ENCODE results near the gene CFAP46.
"Not testable (repeated sequence)": the region's sequence is repeated elsewhere in the genome, so short reads cannot be mapped to it uniquely, and the experiment has no call there.

The CFAP46 gene

DNA sequence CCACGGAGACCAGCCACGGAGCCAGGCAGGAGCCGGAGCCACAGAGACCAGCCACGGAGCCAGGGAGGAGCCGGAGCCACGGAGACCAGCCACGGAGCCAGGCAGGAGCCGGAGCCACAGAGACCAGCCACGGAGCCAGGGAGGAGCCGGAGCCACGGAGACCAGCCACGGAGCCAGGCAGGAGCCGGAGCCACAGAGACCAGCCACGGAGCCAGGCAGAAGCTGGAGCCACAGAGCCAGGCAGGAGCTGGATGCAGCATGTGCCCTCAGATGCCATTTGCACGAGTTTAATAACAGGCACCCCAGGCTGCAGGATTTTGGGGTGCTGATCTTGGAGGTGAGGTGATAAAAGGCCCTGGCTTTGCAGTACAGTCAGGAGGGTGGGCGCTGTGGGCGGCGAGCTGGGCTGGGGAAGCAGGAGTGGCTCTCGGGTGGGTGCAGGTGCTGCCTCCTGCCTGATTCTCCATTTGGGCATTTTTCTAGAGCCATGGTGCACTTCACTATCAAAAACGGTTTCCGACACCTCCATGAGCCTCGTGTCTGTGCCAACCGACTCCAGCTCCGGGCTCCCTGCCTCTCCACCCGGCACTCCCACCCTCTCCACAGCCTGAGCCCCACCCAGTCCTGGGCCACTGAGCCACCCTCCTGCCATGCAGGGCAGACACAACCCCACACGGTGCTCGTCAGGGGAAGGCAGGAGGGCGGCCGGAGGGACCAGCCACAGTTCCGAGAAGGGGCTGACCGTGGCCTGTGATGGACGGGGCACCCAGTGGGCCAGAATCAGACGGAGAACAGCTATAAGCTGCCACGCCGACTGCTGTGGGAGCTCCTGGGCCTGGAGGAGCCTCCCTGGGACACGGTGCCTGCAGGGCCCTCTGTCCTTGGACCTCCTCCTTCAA, 115.6 kb downstream of the CFAP46 start:
- Histone ChIP-seq H2AFZ (ENCODE audit: low read depth, low read length, severe bottlenecking) (no peak overlapping the region), H3K9me2 (replicated peaks; ENCODE audit: insufficient read depth, low read length) (no peaks in the 10 kb centered on the region), H3K79me2 (ENCODE audit: insufficient read depth, low read length) (no peaks in the 10 kb centered on the region), H3K4me3 (ENCODE audit: insufficient read depth, low read length, poor library complexity, severe bottlenecking) (no peak overlapping the region), H4K20me1 (ENCODE audit: low read depth, low read length) (no peaks in the 10 kb centered on the region), H3K27ac (ENCODE audit: low read depth, low read length) (no peak overlapping the region), H3K9me3 (ENCODE audit: insufficient read depth, low read length) (peaks cover 23% of the 10 kb centered on the region; the same call in 1 of the 2 replicates), H3K27me3 (ENCODE audit: low read length) (no peaks in the 10 kb centered on the region), H3K4me2 (ENCODE audit: low read depth, low read length, poor library complexity, severe bottlenecking) (no peak overlapping the region), H3K36me3 (ENCODE audit: low read length) (no peaks in the 10 kb centered on the region), H3K9ac (ENCODE audit: low read length) (no peak overlapping the region), H3F3A (ENCODE audit: insufficient read depth) (peaks cover 3% of the 10 kb centered on the region)
- TF ChIP-seq EZH2phosphoT487 (conservative IDR thresholded peaks at IDR 0.05; ENCODE audit: low read length) (no peak), CTCF (IDR thresholded peaks at IDR 0.05; ENCODE audit: insufficient read depth, low read length, poor library complexity, severe bottlenecking) (no peak)

GRCh38 chr10:132825783-132826523, 116.4 kb downstream of the CFAP46 start:
- not testable (repeated sequence) for H3K27me3 ChIP-seq (ENCODE audit: low read length); H2AFZ ChIP-seq (ENCODE audit: low read depth, low read length, severe bottlenecking); H3K9ac ChIP-seq (ENCODE audit: low read length); H3K27ac ChIP-seq (ENCODE audit: low read depth, low read length); H3K4me2 ChIP-seq (ENCODE audit: low read depth, low read length, poor library complexity, severe bottlenecking); H3K9me2 ChIP-seq (replicated peaks; ENCODE audit: insufficient read depth, low read length); H3K79me2 ChIP-seq (ENCODE audit: insufficient read depth, low read length); H3K4me3 ChIP-seq (ENCODE audit: insufficient read depth, low read length, poor library complexity, severe bottlenecking); H3F3A ChIP-seq (ENCODE audit: insufficient read depth); H3K36me3 ChIP-seq (ENCODE audit: low read length); H4K20me1 ChIP-seq (ENCODE audit: low read depth, low read length)
- peaks cover 23% of the 10 kb centered on the region; the same call in 1 of the 2 replicates for H3K9me3 ChIP-seq (ENCODE audit: insufficient read depth, low read length)

- H3K4me2 ChIP-seq (ENCODE audit: low read depth, low read length, poor library complexity, severe bottlenecking): no peak overlapping the region
- H3F3A ChIP-seq (ENCODE audit: insufficient read depth): no peaks in the 10 kb centered on the region
- no peaks in the 10 kb centered on the region for H3K27me3 ChIP-seq (ENCODE audit: low read length)
- no peaks in the 10 kb centered on the region for H3K36me3 ChIP-seq (ENCODE audit: low read length)
- H3K9ac ChIP-seq (ENCODE audit: low read length): no peak overlapping the region
- TF ChIP-seq CTCF (IDR thresholded peaks at IDR 0.05; ENCODE audit: insufficient read depth, low read length, poor library complexity, severe bottlenecking) (no peak), EZH2phosphoT487 (conservative IDR thresholded peaks at IDR 0.05; ENCODE audit: low read length) (no peak)
- 0 out of 2 replicates have a peak, but pooled peaks cover under 1% of the 10 kb centered on the region for H3K9me3 ChIP-seq (ENCODE audit: insufficient read depth, low read length)
- H3K4me3 ChIP-seq (ENCODE audit: insufficient read depth, low read length, poor library complexity, severe bottlenecking): no peak overlapping the region
- no peak overlapping the region for H3K27ac ChIP-seq (ENCODE audit: low read depth, low read length)
- no peak overlapping the region for H2AFZ ChIP-seq (ENCODE audit: low read depth, low read length, severe bottlenecking)
- no peaks in the 10 kb centered on the region for H4K20me1 ChIP-seq (ENCODE audit: low read depth, low read length)
- H3K79me2 ChIP-seq (ENCODE audit: insufficient read depth, low read length): no peaks in the 10 kb centered on the region
- H3K9me2 ChIP-seq (replicated peaks; ENCODE audit: insufficient read depth, low read length): no peaks in the 10 kb centered on the region
Observed at GRCh38 chr10:132820056-132820455, 122.3 kb downstream of the CFAP46 start.

All from SU-DHL-6 (cell line).